Measurements from ENCODE around the gene SCN10A. TPM values are rescaled to one million over a fixed set of nuclear protein-coding genes. Genes with fewer than 3 reads are reported as not detected.

SCN10A gene
- total and polyA plus RNA-seq, 2 of the 13 experiments (the other 11 are each of a cell fraction or from before 2014, with no cell fraction given) = not detected

GRCh38 chr3:38739931-38740330, 76.1 kb downstream of the SCN10A start:
- Histone ChIP-seq H3K27ac (ENCODE audit: extremely low read length, insufficient read depth, low read length) (no peak overlapping the region), H4K20me1 (ENCODE audit: insufficient read depth, low read length) (no peaks in the 10 kb centered on the region), H3K4me3 (replicated peaks in 1 of 3; ENCODE audit: insufficient read depth in 1 of 3, low read depth in 2 of 3, low read length in 3 of 3) (no peak overlapping the region), H3K79me2 (ENCODE audit: insufficient read depth, low read length) (no peaks in the 10 kb centered on the region), H3K27me3 (ENCODE audit: control insufficient read depth in 1 of 2, insufficient read depth in 2 of 2, low read length in 2 of 2) (peaks cover 0 to 1% of the 10 kb centered on the region in 2 experiments; a peak in 2 of 5 replicates), H3K4me2 (ENCODE audit: low read depth, low read length) (no peak overlapping the region), H3K4me1 (ENCODE audit: insufficient read depth, low read length) (no peaks in the 10 kb centered on the region), H3K9ac (ENCODE audit: insufficient read depth, low read depth, low read length) (no peak overlapping the region), H2AFZ (ENCODE audit: low read length) (no peak overlapping the region), H3K36me3 (replicated peaks in 1 of 2; ENCODE audit: control insufficient read depth in 1 of 2, insufficient read depth in 2 of 2, low read length in 2 of 2) (no peaks in the 10 kb centered on the region), H3K9me3 (ENCODE audit: low read length) (no peaks in the 10 kb centered on the region)
- FAIRE-seq (no peak), ATAC-seq (no peak), DNase-seq (ENCODE audit: low spot score) (no peak)
- BruUV-seq (replicated peaks) = no TSS peak
- in situ Hi-C loops (cut with HindIII; ENCODE audit: extremely low pct_ligation_motif_present, low pct_unique_long_range_greater_than_20kb) = no loop called here
- WGBS (ENCODE audit: low lambda C conversion rate) = 12% methylated on average over 3 of the region's 3 CpGs
- ChIA-PET CTCF (ENCODE audit: low intra/inter-chr PET ratio, low total read pairs) (no interaction called here), POLR2A (no interaction called here)
- intact Hi-C loops (cut with micrococcal nuclease; ENCODE audit: unreplicated experiment) = loop anchor here (5.0 to 10.0 kb wide), 2 partner anchors 265 to 292 kb away; no protein-coding TSS in a partner anchor
- TF ChIP-seq CCDC6 (CRISPR knock-in tag; IDR thresholded peaks at IDR 0.05) (no peak), SNAPC5 (CRISPR knock-in tag; IDR thresholded peaks at IDR 0.05; ENCODE audit: borderline replicate concordance) (no peak), ZNF616 (CRISPR knock-in tag; IDR thresholded peaks at IDR 0.05; ENCODE audit: low read depth) (no peak), ZNF629 (CRISPR knock-in tag; conservative IDR thresholded peaks at IDR 0.05) (peak; percentile 34; the same call in 1 of the 2 replicates), ZNF83 (CRISPR knock-in tag; IDR thresholded peaks at IDR 0.05; ENCODE audit: borderline replicate concordance) (no peak), AKAP8 (CRISPR knock-in tag; IDR thresholded peaks at IDR 0.05) (no peak)

GRCh38 chr3:38739396-38739689, 76.7 kb downstream of the SCN10A start:
- no peaks in the 10 kb centered on the region for H3K4me1 ChIP-seq (ENCODE audit: insufficient read depth, low read length)
- intact Hi-C loops (cut with micrococcal nuclease; ENCODE audit: unreplicated experiment) = loop anchor here (5.0 to 10.0 kb wide), 2 partner anchors 265 to 293 kb away; no protein-coding TSS in a partner anchor
- no peak overlapping the region for H2AFZ ChIP-seq (ENCODE audit: low read length)
- no peak for ATAC-seq
- no peak for FAIRE-seq
- H4K20me1 ChIP-seq (ENCODE audit: insufficient read depth, low read length) = no peaks in the 10 kb centered on the region
- TF ChIP-seq MXI1 (IDR thresholded peaks at IDR 0.05; ENCODE audit: borderline replicate concordance, low read depth, low read length) (no peak), ATF7 (IDR thresholded peaks at IDR 0.05) (no peak), ATF7 (CRISPR knock-in tag; IDR thresholded peaks at IDR 0.05) (no peak)
- H3K27me3 ChIP-seq (ENCODE audit: control insufficient read depth in 1 of 2, insufficient read depth in 2 of 2, low read length in 2 of 2) = peaks cover 0 to 1% of the 10 kb centered on the region in 2 experiments; a peak in 2 of 5 replicates
- ChIA-PET CTCF (ENCODE audit: low intra/inter-chr PET ratio, low total read pairs) (no interaction called here), POLR2A (no interaction called here)
- no peak overlapping the region for H3K27ac ChIP-seq (ENCODE audit: extremely low read length, insufficient read depth, low read length)
- BruUV-seq (replicated peaks) = no TSS peak
- H3K4me2 ChIP-seq (ENCODE audit: low read depth, low read length) = no peak overlapping the region
- DNase-seq (ENCODE audit: low spot score) = no peak
- no peak overlapping the region for H3K4me3 ChIP-seq (replicated peaks in 1 of 3; ENCODE audit: insufficient read depth in 1 of 3, low read depth in 2 of 3, low read length in 3 of 3)
- H3K9me3 ChIP-seq (ENCODE audit: low read length) = no peaks in the 10 kb centered on the region
- in situ Hi-C loops (cut with HindIII; ENCODE audit: extremely low pct_ligation_motif_present, low pct_unique_long_range_greater_than_20kb) = no loop called here
- 40% methylated on average over 5 of the region's 5 CpGs for WGBS (ENCODE audit: low lambda C conversion rate)
- H3K9ac ChIP-seq (ENCODE audit: insufficient read depth, low read depth, low read length) = no peak overlapping the region
- no peaks in the 10 kb centered on the region for H3K79me2 ChIP-seq (ENCODE audit: insufficient read depth, low read length)
- H3K36me3 ChIP-seq (replicated peaks in 1 of 2; ENCODE audit: control insufficient read depth in 1 of 2, insufficient read depth in 2 of 2, low read length in 2 of 2) = no peaks in the 10 kb centered on the region

All from HepG2 (cell line).